Neural progenitor cell (in vitro differentiated cells): ENCODE data around the gene OR7C2. TPM values are rescaled to one million over a fixed set of nuclear protein-coding genes. Genes with fewer than 3 reads are reported as not detected.

Experiments
- DNase-seq: peaks from one replicate; pipeline ENCODE4 v3.0.0-alpha.2; 2016; ENCODE audit warnings: low spot score
- H2AFZ ChIP-seq: fragments of 200-600 bp; sonication (generic); replicated peaks from 2 replicates; pipeline ENCODE4 v1.6.1; 2016; ENCODE audit warnings: antibody characterized with exemption
- H3F3A ChIP-seq: fragments of 200-600 bp; sonication (generic); 2 replicates; pipeline ENCODE4 v1.6.1; 2016; ENCODE audit warnings: antibody characterized with exemption, low read depth
- H3K27ac ChIP-seq: fragments of 200-600 bp; sonication (generic); 2 replicates; pipeline ENCODE4 v1.5.1; 2016; ENCODE audit warnings: mild to moderate bottlenecking
- H3K27me3 ChIP-seq: fragments of 200-600 bp; sonication (generic); 2 replicates; pipeline ENCODE4 v1.6.1; 2016; ENCODE audit warnings: mild to moderate bottlenecking, moderate library complexity
- H3K36me3 ChIP-seq: fragments of 200-600 bp; sonication (generic); 2 replicates; pipeline ENCODE4 v1.5.1; 2016
- H3K4me1 ChIP-seq: fragments of 200-600 bp; sonication (generic); 2 replicates; pipeline ENCODE4 v1.6.1; 2016; ENCODE audit warnings: mixed run types
- H3K4me2 ChIP-seq: fragments of 200-600 bp; sonication (generic); 2 replicates; pipeline ENCODE4 v1.6.1; 2016
- H3K4me3 ChIP-seq: fragments of 200-600 bp; sonication (generic); 2 replicates; pipeline ENCODE4 v1.5.1; 2016
- H3K79me2 ChIP-seq: fragments of 200-600 bp; sonication (generic); 2 replicates; pipeline ENCODE4 v1.6.1; 2016; ENCODE audit warnings: low read depth
- H3K9ac ChIP-seq: fragments of 200-600 bp; sonication (generic); 2 replicates; pipeline ENCODE4 v1.6.1; 2016
- H3K9me3 ChIP-seq: fragments of 200-600 bp; sonication (generic); 2 replicates; pipeline ENCODE4 v1.5.1; 2016; ENCODE audit warnings: low read depth
- H4K20me1 ChIP-seq: fragments of 200-600 bp; sonication (generic); 2 replicates; pipeline ENCODE4 v1.6.1; 2016; ENCODE audit warnings: low read depth
- H3K27ac Mint-ChIP-seq: 3 replicates; pipeline ENCODE4 v1.8.0; 2021; ENCODE audit warnings: mixed read lengths
- H3K27me3 Mint-ChIP-seq: 2 replicates; pipeline ENCODE4 v1.8.0; 2022; ENCODE audit warnings: low read depth, mild to moderate bottlenecking, inconsistent platforms, moderate library complexity, mixed read lengths; ENCODE audit not compliant: insufficient read depth
- H3K36me3 Mint-ChIP-seq: 3 replicates; pipeline ENCODE4 v1.8.0; 2021; ENCODE audit warnings: mixed read lengths
- H3K4me1 Mint-ChIP-seq: 3 replicates; pipeline ENCODE4 v1.8.0; 2021; ENCODE audit warnings: mixed read lengths
- H3K4me3 Mint-ChIP-seq: 3 replicates; pipeline ENCODE4 v1.8.0; 2021; ENCODE audit warnings: mild to moderate bottlenecking, moderate library complexity, mixed read lengths
- H3K9me3 Mint-ChIP-seq: 3 replicates; pipeline ENCODE4 v1.8.0; 2020; ENCODE audit warnings: mixed read lengths
- EZH2 ChIP-seq: fragments of 200-600 bp; sonication (generic); IDR thresholded peaks from 2 replicates; pipeline ENCODE4 v1.6.1; 2017; ENCODE audit warnings: antibody characterized with exemption, mild to moderate bottlenecking, moderate library complexity
- EZH2phosphoT487 ChIP-seq: fragments of 200-600 bp; sonication (generic); IDR thresholded peaks from 2 replicates; pipeline ENCODE4 v1.6.1; 2017; ENCODE audit warnings: antibody characterized with exemption
- total RNA-seq: library from RNA; depleted of rRNA; stranded (reverse); fragments of >200 nt; gene quantifications from 2 replicates; pipeline ENCODE4 v1.2.3, GENCODE V29; 2015; ENCODE audit warnings: low replicate concordance
- TF ChIP-seq, protein P1 (sequence below): fragments of 200-600 bp; sonication (generic); IDR thresholded peaks from 2 replicates; pipeline ENCODE4 v1.5.1; 2017; ENCODE audit warnings: antibody characterized with exemption, mild to moderate bottlenecking

The OR7C2 gene
- total RNA-seq, 1 donor from 2014 or later = not detected

DNA sequence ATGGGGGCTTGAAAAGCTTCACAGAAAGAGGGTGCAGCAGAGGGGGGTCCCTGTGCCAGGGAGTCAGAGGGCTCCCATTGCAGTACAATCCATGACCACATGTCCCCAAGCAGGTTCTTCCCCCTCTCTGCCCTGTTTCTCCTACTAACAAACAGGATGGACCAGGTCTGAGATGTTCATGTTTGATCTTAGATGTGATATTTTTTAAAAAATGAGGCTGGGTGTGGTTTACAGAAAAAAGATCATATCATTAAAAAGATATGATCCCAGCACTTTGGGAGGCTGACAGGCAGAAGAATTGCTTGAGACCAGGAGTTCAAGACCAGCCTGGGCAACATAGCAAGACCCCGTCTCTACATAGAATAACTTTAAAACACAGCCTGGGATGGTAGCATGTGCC lies 9.1 kb downstream of the OR7C2 start:
- no peak overlapping the region for H2AFZ ChIP-seq
- TF ChIP-seq EZH2 (no peak), EZH2phosphoT487 (no peak)
- TF ChIP-seq, protein P1, sequence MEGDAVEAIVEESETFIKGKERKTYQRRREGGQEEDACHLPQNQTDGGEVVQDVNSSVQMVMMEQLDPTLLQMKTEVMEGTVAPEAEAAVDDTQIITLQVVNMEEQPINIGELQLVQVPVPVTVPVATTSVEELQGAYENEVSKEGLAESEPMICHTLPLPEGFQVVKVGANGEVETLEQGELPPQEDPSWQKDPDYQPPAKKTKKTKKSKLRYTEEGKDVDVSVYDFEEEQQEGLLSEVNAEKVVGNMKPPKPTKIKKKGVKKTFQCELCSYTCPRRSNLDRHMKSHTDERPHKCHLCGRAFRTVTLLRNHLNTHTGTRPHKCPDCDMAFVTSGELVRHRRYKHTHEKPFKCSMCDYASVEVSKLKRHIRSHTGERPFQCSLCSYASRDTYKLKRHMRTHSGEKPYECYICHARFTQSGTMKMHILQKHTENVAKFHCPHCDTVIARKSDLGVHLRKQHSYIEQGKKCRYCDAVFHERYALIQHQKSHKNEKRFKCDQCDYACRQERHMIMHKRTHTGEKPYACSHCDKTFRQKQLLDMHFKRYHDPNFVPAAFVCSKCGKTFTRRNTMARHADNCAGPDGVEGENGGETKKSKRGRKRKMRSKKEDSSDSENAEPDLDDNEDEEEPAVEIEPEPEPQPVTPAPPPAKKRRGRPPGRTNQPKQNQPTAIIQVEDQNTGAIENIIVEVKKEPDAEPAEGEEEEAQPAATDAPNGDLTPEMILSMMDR = no peak
- Mint-ChIP-seq H3K4me3 (no peak overlapping the region), H3K27ac (no peak overlapping the region), H3K4me1 (no peaks in the 10 kb centered on the region), H3K9me3 (peaks cover 5% of the 10 kb centered on the region), H3K27me3 (peaks cover 2% of the 10 kb centered on the region), H3K36me3 (no peaks in the 10 kb centered on the region)
- no peaks in the 10 kb centered on the region for H3K27me3 ChIP-seq
- no peak overlapping the region for H3K4me2 ChIP-seq
- no peak overlapping the region for H3K9ac ChIP-seq
- no peaks in the 10 kb centered on the region for H3K4me1 ChIP-seq
- no peaks in the 10 kb centered on the region for H3K79me2 ChIP-seq
- H3K9me3 ChIP-seq = no peaks in the 10 kb centered on the region
- no peaks in the 10 kb centered on the region for H3K36me3 ChIP-seq
- H4K20me1 ChIP-seq = no peaks in the 10 kb centered on the region
- H3K4me3 ChIP-seq = no peak overlapping the region
- no peak overlapping the region for H3K27ac ChIP-seq
- no peaks in the 10 kb centered on the region for H3F3A ChIP-seq
- DNase-seq = no peak

DNA sequence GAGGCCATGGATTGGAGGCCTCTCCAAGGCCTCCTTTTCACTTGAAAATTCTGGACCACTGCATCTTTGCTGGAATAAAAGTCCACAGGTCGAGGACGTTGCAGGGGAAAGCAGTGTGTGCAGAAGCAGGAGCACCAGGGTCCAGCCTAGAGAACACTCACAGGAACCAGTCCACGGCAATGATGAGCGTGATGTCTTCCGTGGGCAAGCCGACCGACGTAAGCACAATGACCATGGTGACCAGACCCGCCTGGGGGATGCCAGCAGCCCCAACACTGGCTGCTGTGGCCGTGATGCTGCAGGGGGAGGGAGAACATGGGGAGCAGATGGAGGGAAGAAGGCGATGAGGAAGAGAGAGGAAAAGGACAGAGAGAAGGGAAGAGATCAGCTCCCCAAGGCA lies 11.5 kb downstream of the OR7C2 start:
- H3K4me2 ChIP-seq = no peak overlapping the region
- H3F3A ChIP-seq = no peaks in the 10 kb centered on the region
- Mint-ChIP-seq H3K27ac (no peak overlapping the region), H3K36me3 (no peaks in the 10 kb centered on the region), H3K4me3 (no peak overlapping the region), H3K4me1 (no peaks in the 10 kb centered on the region), H3K9me3 (peaks cover 5% of the 10 kb centered on the region), H3K27me3 (no peaks in the 10 kb centered on the region)
- no peak overlapping the region for H3K27ac ChIP-seq
- TF ChIP-seq, protein P1 = no peak
- no peak for TF ChIP-seq EZH2phosphoT487
- no peak for TF ChIP-seq EZH2
- no peak overlapping the region for H3K4me3 ChIP-seq
- no peaks in the 10 kb centered on the region for H3K79me2 ChIP-seq
- H3K9me3 ChIP-seq = no peaks in the 10 kb centered on the region
- no peaks in the 10 kb centered on the region for H3K36me3 ChIP-seq
- no peak for DNase-seq
- H3K27me3 ChIP-seq = no peaks in the 10 kb centered on the region
- H2AFZ ChIP-seq = no peak overlapping the region
- no peaks in the 10 kb centered on the region for H3K4me1 ChIP-seq
- H4K20me1 ChIP-seq = no peaks in the 10 kb centered on the region
- H3K9ac ChIP-seq = no peak overlapping the region

DNA sequence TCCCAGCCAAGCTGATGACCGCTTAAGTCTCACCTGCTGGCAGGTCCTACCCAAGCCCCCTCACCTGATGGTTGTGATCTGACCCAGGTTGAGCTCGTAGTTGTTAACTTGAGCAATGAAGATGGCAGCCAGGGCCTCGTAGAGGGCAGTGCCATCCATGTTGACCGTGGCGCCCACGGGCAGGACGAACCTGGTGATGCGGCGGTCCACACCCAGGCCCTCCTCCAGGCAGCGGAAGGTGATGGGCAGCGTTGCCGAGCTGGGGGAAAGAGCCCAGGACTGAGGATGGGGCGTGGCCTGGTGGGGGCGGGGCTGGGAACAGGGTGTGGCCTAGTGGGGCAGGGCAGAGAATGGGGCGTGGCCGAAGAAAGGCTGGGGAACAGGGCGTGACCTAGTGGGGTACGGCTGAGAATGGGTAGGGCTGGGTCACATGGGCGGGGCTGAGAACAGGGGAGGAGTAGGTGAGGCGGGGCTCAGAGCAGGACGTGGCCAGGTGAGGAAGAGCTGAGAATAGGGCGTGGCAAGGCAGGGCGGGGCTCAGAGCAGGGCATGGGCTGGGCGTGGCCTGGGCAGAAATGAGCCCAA lies 12.9 kb downstream of the OR7C2 start:
- Histone ChIP-seq H2AFZ (no peak overlapping the region), H3K27ac (no peak overlapping the region), H3K27me3 (no peaks in the 10 kb centered on the region), H3K9ac (no peak overlapping the region), H3K79me2 (no peaks in the 10 kb centered on the region), H4K20me1 (no peaks in the 10 kb centered on the region), H3K9me3 (no peaks in the 10 kb centered on the region), H3K4me3 (no peak overlapping the region), H3K4me1 (no peaks in the 10 kb centered on the region), H3K36me3 (no peaks in the 10 kb centered on the region), H3F3A (no peaks in the 10 kb centered on the region), H3K4me2 (no peak overlapping the region)
- Mint-ChIP-seq H3K27ac (no peak overlapping the region), H3K27me3 (no peaks in the 10 kb centered on the region), H3K4me1 (no peaks in the 10 kb centered on the region), H3K9me3 (peaks cover 5% of the 10 kb centered on the region), H3K36me3 (no peaks in the 10 kb centered on the region), H3K4me3 (no peak overlapping the region)
- TF ChIP-seq EZH2 (no peak), EZH2phosphoT487 (no peak)
- TF ChIP-seq, protein P1 = no peak
- no peak for DNase-seq
